Mesendoderm (in vitro differentiated cells): ENCODE data around the gene PRKCA.
A peak's percentile ranks its signal among the peaks of the same experiment; 100 is the strongest.

ENCODE experiments used
- DNase-seq: peaks from one replicate; pipeline ENCODE4 v3.0.0; 2013
- H2AK5ac ChIP-seq: 2 replicates; pipeline ENCODE4 v1.6.1; 2013; ENCODE audit warnings: low read length, inconsistent platforms
- H2BK120ac ChIP-seq: 2 replicates; pipeline ENCODE4 v1.6.1; 2013; ENCODE audit warnings: low read depth, mild to moderate bottlenecking, low read length, moderate library complexity, mixed read lengths
- H2BK15ac ChIP-seq: replicated peaks from 2 replicates; pipeline ENCODE4 v1.6.1; 2013; ENCODE audit warnings: low read depth, mild to moderate bottlenecking, moderate library complexity
- H2BK5ac ChIP-seq: 2 replicates; pipeline ENCODE4 v1.6.1; 2013; ENCODE audit warnings: low read length, inconsistent platforms
- H3K18ac ChIP-seq: 2 replicates; pipeline ENCODE4 v1.6.1; 2013; ENCODE audit warnings: mild to moderate bottlenecking, low read length, mixed read lengths
- H3K23ac ChIP-seq: one replicate; pipeline ENCODE4 v1.6.1; 2013; ENCODE audit warnings: low read length
- H3K27ac ChIP-seq: 2 replicates; pipeline ENCODE4 v1.5.1; 2013; ENCODE audit warnings: low read depth, mild to moderate bottlenecking, inconsistent platforms, low read length, moderate library complexity
- H3K27me3 ChIP-seq: 2 replicates; pipeline ENCODE4 v1.6.1; 2013; ENCODE audit warnings: low read length, control low read depth, mild to moderate bottlenecking, inconsistent platforms; ENCODE audit not compliant: insufficient read depth, poor library complexity
- H3K36me3 ChIP-seq: 2 replicates; pipeline ENCODE4 v1.6.1; 2013; ENCODE audit warnings: low read length, inconsistent platforms; ENCODE audit not compliant: control insufficient read depth, insufficient read depth
- H3K4ac ChIP-seq: one replicate; pipeline ENCODE4 v1.6.1; 2013; ENCODE audit warnings: low read depth, mild to moderate bottlenecking, low read length, moderate library complexity
- H3K4me1 ChIP-seq: 2 replicates; pipeline ENCODE4 v1.6.1; 2013; ENCODE audit warnings: low read depth, low read length, inconsistent platforms; ENCODE audit not compliant: control insufficient read depth
- H3K4me2 ChIP-seq: 2 replicates; pipeline ENCODE4 v1.6.1; 2013; ENCODE audit warnings: low read length
- H3K4me3 ChIP-seq: 2 replicates; pipeline ENCODE4 v1.5.1; 2013; ENCODE audit warnings: mild to moderate bottlenecking, low read length
- H3K56ac ChIP-seq: one replicate; pipeline ENCODE4 v1.6.1; 2013; ENCODE audit warnings: low read length
- H3K79me1 ChIP-seq: 2 replicates; pipeline ENCODE4 v1.6.1; 2013; ENCODE audit warnings: low read length, inconsistent platforms
- H3K79me2 ChIP-seq: 2 replicates; pipeline ENCODE4 v1.6.1; 2013; ENCODE audit warnings: mild to moderate bottlenecking, low read length; ENCODE audit not compliant: control insufficient read depth, insufficient read depth
- H3K9ac ChIP-seq: 2 replicates; pipeline ENCODE4 v1.6.1; 2013; ENCODE audit warnings: low read length, inconsistent platforms
- H4K5ac ChIP-seq: one replicate; pipeline ENCODE4 v1.6.1; 2013; ENCODE audit warnings: low read length
- H4K8ac ChIP-seq: one replicate; pipeline ENCODE4 v1.6.1; 2013; ENCODE audit warnings: low read depth, mild to moderate bottlenecking, control low read depth, low read length, moderate library complexity
- WGBS: extraction: QIAGEN DNeasy Blood & Tissue Kit; methylation state at CpG from one replicate; pipeline ENCODE4 v1.1.7; 2013; ENCODE audit warnings: low lambda C conversion rate, missing lambda C conversion rate; ENCODE audit not compliant: insufficient coverage; ENCODE audit errors: extremely low coverage; 5-methylcytosine and 5-hydroxymethylcytosine counted together

PRKCA gene

DNA sequence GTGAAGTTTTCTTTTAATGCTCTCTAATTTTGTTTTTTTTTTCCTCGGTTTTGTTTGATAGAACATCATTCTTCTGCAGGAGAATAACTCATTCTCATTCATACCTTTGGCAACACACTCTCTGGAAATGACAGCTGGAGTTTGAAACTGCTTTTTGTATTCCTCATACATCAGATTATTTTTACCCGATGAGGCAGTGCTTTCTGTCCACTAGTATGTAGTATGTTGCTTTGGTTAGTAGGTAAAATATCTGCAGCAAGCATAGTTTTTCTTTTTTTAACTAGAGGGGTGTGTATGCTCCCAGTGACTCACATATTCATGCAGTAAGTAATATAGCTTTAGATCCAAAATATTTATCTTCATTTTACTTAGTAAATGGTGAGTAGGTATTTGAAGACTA is 6.4 kb downstream of the PRKCA start:
- Histone ChIP-seq H3K4me2 (no peak overlapping the region), H3K27ac (no peak overlapping the region), H3K79me1 (no peaks in the 10 kb centered on the region), H3K36me3 (no peaks in the 10 kb centered on the region), H3K56ac (no peak overlapping the region), H3K4me1 (peaks cover 6% of the 10 kb centered on the region), H3K18ac (no peak overlapping the region), H3K9ac (no peak overlapping the region), H3K4me3 (no peak overlapping the region), H3K27me3 (no peaks in the 10 kb centered on the region), H2BK5ac (no peak overlapping the region), H2AK5ac (no peak overlapping the region), H2BK120ac (no peak overlapping the region), H3K79me2 (no peaks in the 10 kb centered on the region), H3K4ac (no peak overlapping the region), H2BK15ac (no peak overlapping the region), H4K5ac (no peak overlapping the region), H4K8ac (no peak overlapping the region), H3K23ac (no peak overlapping the region)
- DNase-seq: no peak
- no CpG with 5 or more reads among the region's 2 CpGs for WGBS

DNA sequence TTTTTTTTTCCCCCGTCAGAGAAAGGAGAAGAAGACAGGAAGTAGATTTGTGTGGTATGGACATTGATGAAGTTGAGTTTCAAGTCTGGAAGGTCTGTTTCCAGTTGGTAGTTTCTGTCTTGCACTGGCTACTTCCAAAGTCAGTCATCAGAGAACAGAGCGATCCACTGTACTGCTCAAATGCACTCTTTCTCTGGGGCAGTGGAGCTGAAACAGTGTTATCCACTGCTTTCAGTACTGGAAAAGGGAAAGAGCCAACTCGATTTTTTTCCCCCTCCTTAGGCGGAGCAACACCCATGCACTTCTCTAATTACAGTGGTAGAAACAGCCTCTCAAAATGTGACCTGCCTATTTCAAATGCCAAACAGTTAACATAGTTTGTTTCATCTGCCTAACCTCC is 7.4 kb downstream of the PRKCA start:
- H4K5ac ChIP-seq: no peak overlapping the region
- no peak overlapping the region for H3K4me2 ChIP-seq
- no CpG with 5 or more reads among the region's 4 CpGs for WGBS
- H3K79me1 ChIP-seq: no peaks in the 10 kb centered on the region
- H3K4me1 ChIP-seq: peaks cover 4% of the 10 kb centered on the region
- H3K79me2 ChIP-seq: no peaks in the 10 kb centered on the region
- no peak for DNase-seq
- H3K27ac ChIP-seq: no peak overlapping the region
- no peaks in the 10 kb centered on the region for H3K36me3 ChIP-seq
- H2BK15ac ChIP-seq: no peak overlapping the region
- no peak overlapping the region for H2BK5ac ChIP-seq
- no peaks in the 10 kb centered on the region for H3K27me3 ChIP-seq
- H2BK120ac ChIP-seq: peak overlapping the region; percentile 8
- no peak overlapping the region for H3K4ac ChIP-seq
- no peak overlapping the region for H3K4me3 ChIP-seq
- H2AK5ac ChIP-seq: no peak overlapping the region
- H3K18ac ChIP-seq: no peak overlapping the region
- no peak overlapping the region for H3K23ac ChIP-seq
- H3K9ac ChIP-seq: no peak overlapping the region
- H4K8ac ChIP-seq: no peak overlapping the region
- H3K56ac ChIP-seq: no peak overlapping the region

DNA sequence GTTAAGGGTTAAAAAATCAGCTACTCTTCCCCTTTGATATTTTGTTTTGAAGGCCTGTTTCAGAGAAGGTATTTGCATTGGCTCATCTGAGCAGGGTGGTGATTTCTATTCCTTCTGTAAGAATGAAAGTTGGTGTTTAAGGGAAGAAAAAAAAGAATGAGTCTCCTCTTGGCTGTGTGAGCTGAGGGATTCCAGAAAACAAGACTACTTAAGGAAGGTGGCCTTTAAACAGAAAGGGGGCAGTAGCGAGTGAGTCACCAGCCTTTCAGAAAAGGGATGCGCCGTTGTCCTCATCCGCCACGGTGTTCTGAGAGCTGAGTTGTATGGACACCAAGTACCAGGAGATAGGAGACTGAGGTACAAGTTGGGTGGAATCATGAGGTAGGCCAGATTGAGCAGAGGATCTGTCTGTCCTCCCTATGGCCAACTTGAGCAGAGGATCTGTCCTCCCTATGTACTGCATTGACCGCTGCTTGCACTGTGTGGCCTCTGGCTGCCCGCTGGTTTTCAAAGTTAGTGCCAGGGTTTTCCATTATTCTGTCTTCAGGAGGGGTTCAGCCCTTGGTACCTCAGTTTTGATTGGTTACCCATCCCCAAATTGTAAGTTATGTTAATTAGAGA is 8.2 kb downstream of the PRKCA start:
- no peak overlapping the region for H3K23ac ChIP-seq
- H3K4me2 ChIP-seq: no peak overlapping the region
- no peak overlapping the region for H2BK120ac ChIP-seq
- no peak overlapping the region for H3K56ac ChIP-seq
- H3K27ac ChIP-seq: no peak overlapping the region
- H3K27me3 ChIP-seq: no peaks in the 10 kb centered on the region
- no peak overlapping the region for H3K4ac ChIP-seq
- DNase-seq: peak; percentile 58
- H4K8ac ChIP-seq: no peak overlapping the region
- no peak overlapping the region for H2BK15ac ChIP-seq
- H3K4me3 ChIP-seq: no peak overlapping the region
- H3K36me3 ChIP-seq: no peaks in the 10 kb centered on the region
- H4K5ac ChIP-seq: no peak overlapping the region
- WGBS: no CpG with 5 or more reads among the region's 7 CpGs
- no peak overlapping the region for H2BK5ac ChIP-seq
- H3K79me2 ChIP-seq: no peaks in the 10 kb centered on the region
- H3K4me1 ChIP-seq: peaks cover 2% of the 10 kb centered on the region
- no peaks in the 10 kb centered on the region for H3K79me1 ChIP-seq
- H3K18ac ChIP-seq: no peak overlapping the region
- H3K9ac ChIP-seq: no peak overlapping the region
- H2AK5ac ChIP-seq: no peak overlapping the region

DNA sequence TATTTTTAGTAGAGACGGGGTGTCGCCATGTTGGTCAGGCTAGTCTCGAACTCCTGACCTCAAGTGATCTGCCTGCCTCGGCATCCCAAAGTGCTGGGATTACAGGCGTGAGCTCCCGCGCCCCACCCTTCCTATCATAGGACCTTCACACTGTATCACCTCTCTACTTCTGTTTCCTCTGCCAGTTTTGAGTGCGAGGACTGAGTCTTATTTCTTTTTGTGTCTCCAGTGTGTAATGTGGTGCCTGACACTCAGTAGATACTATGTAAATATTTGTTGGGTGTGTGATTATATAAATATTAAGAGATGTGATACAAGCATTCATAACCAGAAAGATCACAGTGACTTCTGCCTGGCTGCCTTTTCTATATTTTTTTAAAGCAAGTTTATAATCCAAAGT is 10.5 kb downstream of the PRKCA start:
- Histone ChIP-seq H3K56ac (no peak overlapping the region), H3K79me1 (no peaks in the 10 kb centered on the region), H4K8ac (no peak overlapping the region), H3K27ac (no peak overlapping the region), H3K4me2 (no peak overlapping the region), H2BK5ac (no peak overlapping the region), H3K4me3 (no peak overlapping the region), H3K4me1 (peaks cover 2% of the 10 kb centered on the region), H3K36me3 (no peaks in the 10 kb centered on the region), H3K18ac (no peak overlapping the region), H3K4ac (no peak overlapping the region), H2BK120ac (no peak overlapping the region), H3K27me3 (no peaks in the 10 kb centered on the region), H3K79me2 (no peaks in the 10 kb centered on the region), H2AK5ac (no peak overlapping the region), H3K9ac (no peak overlapping the region), H3K23ac (no peak overlapping the region), H2BK15ac (no peak overlapping the region), H4K5ac (no peak overlapping the region)
- DNase-seq: no peak
- no CpG with 5 or more reads among the region's 8 CpGs for WGBS

DNA sequence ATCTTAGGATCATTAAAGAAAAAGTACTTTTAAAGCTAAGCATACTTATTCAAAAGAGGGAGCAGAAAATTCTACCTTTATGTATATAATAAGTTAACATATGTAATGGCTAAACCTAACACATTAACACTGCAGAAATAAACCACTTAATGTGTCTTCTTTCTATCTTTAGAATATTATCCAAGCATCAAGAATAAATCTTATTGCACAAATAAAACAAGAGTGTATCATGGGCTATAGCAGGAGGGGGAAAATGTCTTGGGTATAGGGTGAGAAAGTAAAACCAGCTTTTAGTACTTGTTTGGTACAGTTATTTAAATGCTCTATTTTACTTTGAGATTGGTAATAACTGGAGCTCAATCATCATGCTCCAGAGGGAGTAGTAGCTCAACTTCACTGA is 10.9 kb downstream of the PRKCA start:
- Histone ChIP-seq H3K18ac (no peak overlapping the region), H3K4me2 (no peak overlapping the region), H2BK15ac (no peak overlapping the region), H4K5ac (no peak overlapping the region), H3K27me3 (no peaks in the 10 kb centered on the region), H3K56ac (no peak overlapping the region), H3K4ac (no peak overlapping the region), H2AK5ac (no peak overlapping the region), H3K23ac (no peak overlapping the region), H3K79me2 (no peaks in the 10 kb centered on the region), H3K27ac (no peak overlapping the region), H3K4me1 (peaks cover 2% of the 10 kb centered on the region), H4K8ac (no peak overlapping the region), H3K79me1 (no peaks in the 10 kb centered on the region), H3K36me3 (no peaks in the 10 kb centered on the region), H3K4me3 (no peak overlapping the region), H2BK5ac (no peak overlapping the region), H3K9ac (no peak overlapping the region), H2BK120ac (no peak overlapping the region)
- DNase-seq: no peak

DNA sequence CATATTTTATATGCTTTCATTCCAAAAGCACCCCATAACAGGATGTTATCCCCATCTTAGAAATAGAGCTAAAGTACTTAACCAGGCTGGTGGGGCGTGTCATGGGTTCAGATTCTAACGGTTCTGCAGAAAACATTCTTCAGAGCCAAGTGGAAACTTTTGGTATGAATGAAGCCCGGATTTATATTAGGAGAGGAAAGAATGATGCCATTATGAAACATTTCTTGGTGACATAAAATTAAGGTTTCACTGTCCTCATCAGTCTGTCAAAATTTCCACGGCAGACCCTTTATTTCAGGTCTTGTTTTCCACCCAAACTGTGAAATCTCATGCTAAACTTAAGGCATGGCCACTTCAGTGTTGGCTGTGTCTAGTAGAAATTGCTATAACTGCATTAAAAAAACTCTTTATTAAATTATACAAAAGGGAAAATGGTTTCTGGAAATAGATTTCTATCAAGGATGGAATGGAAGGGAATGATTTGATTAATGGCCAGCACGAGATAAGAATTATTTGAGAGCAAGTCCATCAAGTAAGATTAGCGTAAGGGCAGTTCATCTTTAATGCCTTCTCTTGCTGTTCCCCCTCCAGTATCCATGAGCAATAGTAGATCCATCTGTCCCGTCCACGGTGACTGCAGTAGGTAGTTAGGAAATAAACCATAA is 11.7 kb downstream of the PRKCA start:
- H3K79me1 ChIP-seq: no peaks in the 10 kb centered on the region
- H3K4me1 ChIP-seq: peaks cover 2% of the 10 kb centered on the region
- no peak overlapping the region for H3K4me3 ChIP-seq
- no peak overlapping the region for H3K9ac ChIP-seq
- no peaks in the 10 kb centered on the region for H3K36me3 ChIP-seq
- H4K8ac ChIP-seq: no peak overlapping the region
- H3K18ac ChIP-seq: no peak overlapping the region
- H2BK15ac ChIP-seq: no peak overlapping the region
- H4K5ac ChIP-seq: no peak overlapping the region
- no peak overlapping the region for H3K23ac ChIP-seq
- no peak overlapping the region for H2BK5ac ChIP-seq
- no peak overlapping the region for H3K4me2 ChIP-seq
- no peak overlapping the region for H3K4ac ChIP-seq
- no peak overlapping the region for H2BK120ac ChIP-seq
- no peak overlapping the region for H2AK5ac ChIP-seq
- no peak overlapping the region for H3K27ac ChIP-seq
- H3K27me3 ChIP-seq: no peaks in the 10 kb centered on the region
- no peak for DNase-seq
- H3K56ac ChIP-seq: no peak overlapping the region
- WGBS: no CpG with 5 or more reads among the region's 8 CpGs
- no peaks in the 10 kb centered on the region for H3K79me2 ChIP-seq
